Stimulated activated memory B cell treated with anti-CD40 and anti-IgM and Interleukin-4, amounts not matched to agents 10 μg/mL and 1 μg/mL and 100 μg/mL, for 72 hours (primary cell): ENCODE measurements around the gene HIPK2.

Experiments
- ATAC-seq: fragments of 150-1000 bp; cut with Tn5 transposase; 2 replicates; pipeline ENCODE4 v1.10.0; 2021
- H3K27ac Mint-ChIP-seq: one replicate; pipeline ENCODE4 v1.8.0; 2022; ENCODE audit warnings: mild to moderate bottlenecking, mixed read lengths
- H3K27me3 Mint-ChIP-seq: one replicate; pipeline ENCODE4 v1.8.0; 2022; ENCODE audit warnings: mixed read lengths
- H3K36me3 Mint-ChIP-seq: one replicate; pipeline ENCODE4 v1.8.0; 2022; ENCODE audit warnings: mixed read lengths
- H3K4me1 Mint-ChIP-seq: one replicate; pipeline ENCODE4 v1.8.0; 2022; ENCODE audit warnings: mixed read lengths
- H3K4me3 Mint-ChIP-seq: one replicate; pipeline ENCODE4 v1.8.0; 2022; ENCODE audit warnings: mild to moderate bottlenecking, moderate library complexity, mixed read lengths
- H3K9me3 Mint-ChIP-seq: one replicate; pipeline ENCODE4 v1.8.0; 2022; ENCODE audit warnings: mixed read lengths

The HIPK2 gene

DNA sequence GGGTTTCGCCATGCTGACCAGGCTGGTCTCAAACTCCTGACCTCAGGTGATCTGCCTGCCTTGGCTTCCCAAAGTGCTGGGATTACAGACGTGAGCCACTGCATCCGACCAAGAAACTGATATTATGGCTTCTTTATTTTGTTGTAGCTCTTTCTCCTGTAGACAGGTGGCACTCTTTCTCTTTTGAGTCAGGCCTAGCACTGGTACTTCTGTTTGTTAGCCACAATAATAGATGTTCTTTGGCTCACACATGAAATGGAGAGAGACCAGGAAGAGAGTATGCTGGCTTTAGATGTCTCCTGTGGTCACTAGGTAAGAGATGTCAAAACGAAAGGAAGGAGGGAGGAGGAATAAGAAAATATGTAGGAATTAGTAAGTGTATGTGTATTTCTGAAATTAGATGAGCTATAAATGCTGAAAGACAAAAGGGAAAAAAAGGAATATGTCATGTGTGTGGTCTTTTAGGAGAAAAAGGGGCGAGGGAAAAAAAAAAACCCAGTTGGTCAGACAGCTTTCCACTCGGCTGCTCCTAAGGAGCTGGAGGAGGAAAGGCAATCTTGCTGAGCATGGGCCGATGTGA is 175.6 kb downstream of the HIPK2 start:
- H3K36me3 Mint-ChIP-seq, result peaks cover 42% of the 10 kb centered on the region
- H3K4me1 Mint-ChIP-seq, result no peaks in the 10 kb centered on the region
- no peak overlapping the region for H3K27ac Mint-ChIP-seq
- H3K9me3 Mint-ChIP-seq, result no peaks in the 10 kb centered on the region
- no peak for ATAC-seq
- H3K27me3 Mint-ChIP-seq, result no peaks in the 10 kb centered on the region
- H3K4me3 Mint-ChIP-seq, result no peak overlapping the region

GRCh38 chr7:139601176-139601575 is 176.6 kb downstream of the HIPK2 start:
- no peak overlapping the region for H3K4me3 Mint-ChIP-seq
- H3K27ac Mint-ChIP-seq, result no peak overlapping the region
- peaks cover 45% of the 10 kb centered on the region for H3K36me3 Mint-ChIP-seq
- ATAC-seq, result no peak
- no peaks in the 10 kb centered on the region for H3K9me3 Mint-ChIP-seq
- no peaks in the 10 kb centered on the region for H3K4me1 Mint-ChIP-seq
- no peaks in the 10 kb centered on the region for H3K27me3 Mint-ChIP-seq

- no peak for ATAC-seq
- no peaks in the 10 kb centered on the region for H3K27me3 Mint-ChIP-seq
- no peaks in the 10 kb centered on the region for H3K4me1 Mint-ChIP-seq
- no peak overlapping the region for H3K27ac Mint-ChIP-seq
- peaks cover 53% of the 10 kb centered on the region for H3K36me3 Mint-ChIP-seq
- H3K4me3 Mint-ChIP-seq, result no peak overlapping the region
- no peaks in the 10 kb centered on the region for H3K9me3 Mint-ChIP-seq
These were observed 177.5 kb downstream of the HIPK2 start for GRCh38 chr7:139600306-139600705.

DNA sequence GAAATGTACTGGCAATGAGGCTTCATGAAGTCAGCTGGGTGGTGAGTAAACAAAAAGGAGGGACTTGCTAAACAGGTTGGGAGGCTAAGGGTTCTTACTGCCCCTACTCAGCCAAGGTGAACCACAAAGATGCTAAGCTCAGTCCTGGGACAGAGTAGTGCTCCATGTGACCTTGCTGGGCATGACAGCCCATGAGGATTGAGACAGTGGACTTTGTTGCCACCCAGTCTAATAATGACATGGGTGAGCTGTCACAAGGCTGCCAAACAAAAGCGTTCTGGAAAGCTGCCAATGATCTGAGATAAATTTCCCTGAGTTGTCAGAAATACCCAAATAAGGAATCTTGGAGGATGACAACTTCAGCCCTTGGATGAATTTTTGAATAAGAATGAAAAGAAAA is 179.2 kb downstream of the HIPK2 start:
- no peaks in the 10 kb centered on the region for H3K27me3 Mint-ChIP-seq
- no peak for ATAC-seq
- H3K27ac Mint-ChIP-seq, result no peak overlapping the region
- no peaks in the 10 kb centered on the region for H3K4me1 Mint-ChIP-seq
- H3K4me3 Mint-ChIP-seq, result no peak overlapping the region
- H3K9me3 Mint-ChIP-seq, result no peaks in the 10 kb centered on the region
- peaks cover 63% of the 10 kb centered on the region for H3K36me3 Mint-ChIP-seq

DNA sequence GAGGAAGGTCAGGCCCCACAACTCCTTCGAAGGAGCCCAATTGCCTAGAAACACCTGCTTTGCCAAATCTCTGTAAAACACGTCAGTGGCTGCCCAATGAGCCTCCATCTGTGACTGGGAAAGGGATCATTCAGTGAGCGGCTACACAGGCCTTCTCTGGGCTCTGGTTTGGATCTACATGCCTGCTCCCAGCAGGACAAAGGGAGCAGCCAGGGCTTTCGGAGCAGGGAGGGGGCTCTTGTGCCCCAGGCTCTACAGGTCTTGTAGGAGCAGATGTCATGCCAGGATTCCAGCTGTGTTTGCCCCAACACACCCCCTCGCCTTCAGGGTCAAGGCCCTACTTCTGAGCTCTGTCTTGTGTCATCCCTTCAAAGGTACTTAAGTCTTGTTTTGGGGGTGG is 180.8 kb downstream of the HIPK2 start:
- Mint-ChIP-seq H3K27me3 (no peaks in the 10 kb centered on the region), H3K36me3 (peaks cover 78% of the 10 kb centered on the region), H3K4me1 (no peaks in the 10 kb centered on the region), H3K4me3 (no peak overlapping the region), H3K27ac (no peak overlapping the region), H3K9me3 (no peaks in the 10 kb centered on the region)
- ATAC-seq, result no peak

DNA sequence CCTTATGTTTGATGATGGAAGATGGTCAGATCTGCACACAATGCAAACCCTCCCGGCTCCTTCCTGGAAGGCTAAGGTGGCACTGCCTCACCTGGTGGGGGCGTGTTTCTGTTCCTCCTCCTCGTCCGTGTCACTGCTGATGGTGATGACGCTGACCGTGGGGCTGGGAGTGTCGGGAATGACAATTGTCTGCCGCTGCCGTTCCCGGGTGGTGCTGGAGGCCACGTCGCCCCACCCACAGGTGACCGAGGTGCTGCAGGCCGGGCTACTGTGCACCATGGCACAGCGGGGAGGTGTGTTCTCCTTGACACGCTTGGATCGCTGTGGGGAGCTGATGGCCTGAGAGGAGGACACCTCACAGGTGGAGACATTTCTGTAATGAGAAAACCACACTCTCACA is 181.2 kb downstream of the HIPK2 start:
- H3K27me3 Mint-ChIP-seq, result no peaks in the 10 kb centered on the region
- H3K36me3 Mint-ChIP-seq, result peaks cover 80% of the 10 kb centered on the region
- no peak for ATAC-seq
- H3K4me3 Mint-ChIP-seq, result no peak overlapping the region
- H3K27ac Mint-ChIP-seq, result no peak overlapping the region
- no peaks in the 10 kb centered on the region for H3K4me1 Mint-ChIP-seq
- no peaks in the 10 kb centered on the region for H3K9me3 Mint-ChIP-seq

DNA sequence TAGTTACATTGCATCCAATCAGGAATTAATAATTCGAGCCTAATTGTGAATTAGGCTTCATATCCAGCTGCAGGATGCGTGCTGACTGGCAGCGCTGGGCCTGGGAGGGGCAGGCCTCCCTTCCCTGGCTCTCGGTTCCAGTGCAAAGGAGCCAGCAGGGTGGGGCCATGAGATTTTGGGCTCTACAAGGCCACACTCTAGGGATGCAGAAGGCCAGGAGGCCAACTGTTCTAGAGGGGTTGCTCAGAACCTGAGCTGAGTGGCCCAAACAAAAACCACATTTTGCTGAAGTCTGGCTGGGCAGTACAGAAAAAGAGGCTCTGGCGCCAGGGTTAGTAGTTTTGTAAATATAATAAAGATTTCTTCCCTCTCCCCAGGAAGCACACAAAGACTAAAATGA is 182.0 kb downstream of the HIPK2 start:
- H3K36me3 Mint-ChIP-seq, result peaks cover 88% of the 10 kb centered on the region

GRCh38 chr7:139594911-139595476 is 182.8 kb downstream of the HIPK2 start:
- no peaks in the 10 kb centered on the region for H3K9me3 Mint-ChIP-seq
- no peak overlapping the region for H3K4me3 Mint-ChIP-seq
- no peak for ATAC-seq
- H3K36me3 Mint-ChIP-seq, result peaks cover 87% of the 10 kb centered on the region
- no peaks in the 10 kb centered on the region for H3K4me1 Mint-ChIP-seq
- no peaks in the 10 kb centered on the region for H3K27me3 Mint-ChIP-seq
- no peak overlapping the region for H3K27ac Mint-ChIP-seq

More for the DNA sequence above, 182.0 kb downstream of the HIPK2 start:
- H3K4me3 Mint-ChIP-seq, result no peak overlapping the region
- no peaks in the 10 kb centered on the region for H3K27me3 Mint-ChIP-seq
- H3K27ac Mint-ChIP-seq, result no peak overlapping the region
- ATAC-seq, result no peak
- no peaks in the 10 kb centered on the region for H3K4me1 Mint-ChIP-seq
- H3K9me3 Mint-ChIP-seq, result no peaks in the 10 kb centered on the region

- H3K4me3 Mint-ChIP-seq, result no peak overlapping the region
- no peak for ATAC-seq
- H3K27me3 Mint-ChIP-seq, result no peaks in the 10 kb centered on the region
- H3K36me3 Mint-ChIP-seq, result peaks cover 83% of the 10 kb centered on the region
- H3K9me3 Mint-ChIP-seq, result no peaks in the 10 kb centered on the region
- peak overlapping the region; percentile 12 for H3K27ac Mint-ChIP-seq
- H3K4me1 Mint-ChIP-seq, result no peaks in the 10 kb centered on the region
These were observed 183.7 kb downstream of the HIPK2 start for GRCh38 chr7:139594090-139594489.

GRCh38 chr7:139592801-139593461 is 184.9 kb downstream of the HIPK2 start:
- no peaks in the 10 kb centered on the region for H3K4me1 Mint-ChIP-seq
- H3K9me3 Mint-ChIP-seq, result no peaks in the 10 kb centered on the region
- no peak for ATAC-seq
- no peaks in the 10 kb centered on the region for H3K27me3 Mint-ChIP-seq
- no peak overlapping the region for H3K4me3 Mint-ChIP-seq
- peaks cover 86% of the 10 kb centered on the region for H3K36me3 Mint-ChIP-seq
- H3K27ac Mint-ChIP-seq, result no peak overlapping the region

GRCh38 chr7:139591550-139592195 is 186.1 kb downstream of the HIPK2 start:
- no peaks in the 10 kb centered on the region for H3K9me3 Mint-ChIP-seq
- no peak for ATAC-seq
- no peak overlapping the region for H3K27ac Mint-ChIP-seq
- peaks cover 86% of the 10 kb centered on the region for H3K36me3 Mint-ChIP-seq
- no peaks in the 10 kb centered on the region for H3K4me1 Mint-ChIP-seq
- H3K4me3 Mint-ChIP-seq, result no peak overlapping the region
- no peaks in the 10 kb centered on the region for H3K27me3 Mint-ChIP-seq

- H3K27me3 Mint-ChIP-seq, result no peaks in the 10 kb centered on the region
- no peak overlapping the region for H3K4me3 Mint-ChIP-seq
- H3K36me3 Mint-ChIP-seq, result peaks cover 76% of the 10 kb centered on the region
- H3K9me3 Mint-ChIP-seq, result no peaks in the 10 kb centered on the region
- no peak overlapping the region for H3K27ac Mint-ChIP-seq
- no peaks in the 10 kb centered on the region for H3K4me1 Mint-ChIP-seq
- no peak for ATAC-seq
These were observed 188.3 kb downstream of the HIPK2 start for GRCh38 chr7:139589474-139589873.

GRCh38 chr7:139588632-139589031 is 189.2 kb downstream of the HIPK2 start:
- Mint-ChIP-seq H3K4me3 (no peak overlapping the region), H3K9me3 (no peaks in the 10 kb centered on the region), H3K4me1 (no peaks in the 10 kb centered on the region), H3K27ac (no peak overlapping the region), H3K36me3 (peaks cover 75% of the 10 kb centered on the region), H3K27me3 (no peaks in the 10 kb centered on the region)
- no peak for ATAC-seq

DNA sequence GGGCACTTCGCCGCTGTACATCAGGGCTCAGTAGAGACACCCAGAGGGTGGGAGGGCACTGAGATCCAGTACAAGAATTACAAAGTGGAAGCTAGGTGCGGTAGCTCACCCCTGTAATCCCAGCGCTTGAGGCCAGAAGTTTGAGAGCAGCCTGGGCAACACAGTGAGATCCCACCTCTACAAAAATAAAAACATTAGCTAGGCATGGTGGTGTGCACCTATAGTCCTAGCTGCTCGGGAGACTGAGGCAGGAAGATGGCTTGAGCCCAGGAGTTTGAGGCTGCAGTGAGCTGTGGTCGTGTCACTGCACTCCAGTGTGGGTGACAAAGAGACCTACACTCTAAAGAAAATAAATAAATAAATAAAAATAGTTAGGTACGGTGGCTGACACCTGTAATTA is 190.3 kb downstream of the HIPK2 start:
- Mint-ChIP-seq H3K27me3 (no peaks in the 10 kb centered on the region), H3K27ac (no peak overlapping the region), H3K9me3 (no peaks in the 10 kb centered on the region), H3K36me3 (peaks cover 75% of the 10 kb centered on the region), H3K4me1 (no peaks in the 10 kb centered on the region), H3K4me3 (no peak overlapping the region)
- no peak for ATAC-seq

DNA sequence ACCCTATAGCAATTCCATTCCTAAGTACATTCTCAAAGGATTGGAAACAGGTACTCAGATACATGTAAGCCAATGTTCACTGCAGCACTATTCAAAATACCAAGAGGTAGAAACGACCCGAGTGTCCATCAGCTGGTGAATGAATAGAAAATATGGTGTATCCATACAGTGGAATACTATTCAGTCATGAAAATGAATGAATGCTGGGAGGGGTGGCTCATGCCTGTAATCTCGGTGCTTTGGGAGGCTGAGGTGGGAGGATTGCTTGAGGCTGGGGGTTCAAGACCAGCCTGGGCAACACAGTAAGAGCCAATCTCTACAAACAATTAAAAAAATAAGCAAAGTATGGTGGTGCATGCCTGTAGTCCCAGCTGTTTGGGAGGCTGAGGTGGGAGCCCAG is 191.5 kb downstream of the HIPK2 start:
- Mint-ChIP-seq H3K27me3 (no peaks in the 10 kb centered on the region), H3K4me1 (no peaks in the 10 kb centered on the region), H3K27ac (no peak overlapping the region), H3K36me3 (peaks cover 75% of the 10 kb centered on the region), H3K9me3 (no peaks in the 10 kb centered on the region), H3K4me3 (no peak overlapping the region)
- no peak for ATAC-seq

- Mint-ChIP-seq H3K4me3 (no peak overlapping the region), H3K27me3 (no peaks in the 10 kb centered on the region), H3K36me3 (peaks cover 74% of the 10 kb centered on the region), H3K4me1 (no peaks in the 10 kb centered on the region), H3K9me3 (no peaks in the 10 kb centered on the region), H3K27ac (no peak overlapping the region)
- no peak for ATAC-seq
These were observed 192.8 kb downstream of the HIPK2 start for GRCh38 chr7:139585042-139585441.
